Fibroblast of villous mesenchyme (primary cell): ENCODE data around the gene RAP1GAP2. TPM values are rescaled to one million over a fixed set of nuclear protein-coding genes. Genes with fewer than 3 reads are reported as not detected.
"Not testable (repeated sequence)": the region's sequence is repeated elsewhere in the genome, so short reads cannot be mapped to it uniquely, and the experiment has no call there.

Source experiments
- DNase-seq: peaks from one replicate; pipeline ENCODE4 v3.0.0-alpha.2; 2010; ENCODE audit warnings: low read depth
- H3K4me3 ChIP-seq: 2 replicates; pipeline ENCODE4 v1.5.1; 2011; ENCODE audit warnings: low read depth, mild to moderate bottlenecking, low read length
- CTCF ChIP-seq: IDR thresholded peaks from 2 replicates; pipeline ENCODE4 v1.5.1; 2012; ENCODE audit warnings: low read depth, mild to moderate bottlenecking, low read length; ENCODE audit not compliant: insufficient read depth
- total RNA-seq: library from RNA; depleted of rRNA; stranded (reverse); fragments of >200 nt; gene quantifications from 2 replicates; pipeline ENCODE4 v1.2.3, GENCODE V29; 2012

The RAP1GAP2 gene
- total RNA-seq, 1 donor, result 5.2 TPM

- no peak overlapping the region for H3K4me3 ChIP-seq
- no peak for DNase-seq
- TF ChIP-seq CTCF, result no peak
Observed at GRCh38 chr17:2779545-2779944, 16.7 kb upstream of the RAP1GAP2 start.

DNA sequence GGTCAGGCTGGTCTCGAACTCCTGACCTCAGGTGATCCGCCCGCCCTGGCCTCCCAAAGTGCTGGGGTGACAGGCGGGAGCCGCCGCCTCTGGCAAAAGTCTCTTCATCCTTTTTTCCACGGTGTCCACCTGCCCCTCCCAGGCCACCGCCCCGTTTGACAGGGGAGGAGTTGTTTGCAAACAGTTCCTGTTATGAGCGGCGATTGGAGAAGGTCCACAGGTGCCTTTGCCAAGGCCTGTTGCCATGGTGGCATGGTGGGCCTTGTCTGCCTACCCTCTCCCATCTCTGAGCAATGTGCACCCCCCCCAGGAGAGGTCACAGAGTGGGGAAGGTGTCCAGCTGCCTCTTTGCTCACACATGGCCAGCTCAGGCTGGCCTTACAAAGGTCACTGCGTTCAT is 16.0 kb upstream of the RAP1GAP2 start:
- no peak overlapping the region for H3K4me3 ChIP-seq
- TF ChIP-seq CTCF, result no peak
- no peak for DNase-seq

DNA sequence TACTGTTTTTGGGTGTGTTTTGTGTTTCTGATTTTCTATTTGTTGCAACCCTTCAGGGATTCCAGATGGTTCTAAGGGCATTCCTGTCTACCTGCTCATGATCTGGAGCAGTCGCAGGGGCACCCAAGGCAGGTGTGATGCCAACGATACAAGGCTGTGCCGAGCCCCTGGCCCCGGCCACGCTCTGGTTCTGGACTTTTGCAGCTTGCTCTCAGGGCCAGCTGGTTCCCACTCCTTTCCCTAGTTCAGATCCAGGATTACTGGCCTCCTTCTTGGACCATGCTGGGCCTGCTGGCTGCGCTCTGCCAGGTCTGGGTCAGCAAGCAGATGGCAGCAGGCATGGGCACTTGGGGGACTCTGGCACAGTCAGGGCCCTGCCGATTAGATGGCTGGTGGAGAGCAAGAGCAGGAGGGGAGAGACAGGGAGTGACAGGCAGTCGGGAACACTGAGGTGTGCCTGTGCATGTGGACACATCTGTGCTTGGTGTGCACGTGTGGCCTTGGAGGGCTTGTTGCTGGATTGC is 15.2 kb upstream of the RAP1GAP2 start:
- no peak for TF ChIP-seq CTCF
- no peak for DNase-seq
- no peak overlapping the region for H3K4me3 ChIP-seq

- not testable (repeated sequence) for DNase-seq, H3K4me3 ChIP-seq
Observed at GRCh38 chr17:2781598-2781997, 14.6 kb upstream of the RAP1GAP2 start.

DNA sequence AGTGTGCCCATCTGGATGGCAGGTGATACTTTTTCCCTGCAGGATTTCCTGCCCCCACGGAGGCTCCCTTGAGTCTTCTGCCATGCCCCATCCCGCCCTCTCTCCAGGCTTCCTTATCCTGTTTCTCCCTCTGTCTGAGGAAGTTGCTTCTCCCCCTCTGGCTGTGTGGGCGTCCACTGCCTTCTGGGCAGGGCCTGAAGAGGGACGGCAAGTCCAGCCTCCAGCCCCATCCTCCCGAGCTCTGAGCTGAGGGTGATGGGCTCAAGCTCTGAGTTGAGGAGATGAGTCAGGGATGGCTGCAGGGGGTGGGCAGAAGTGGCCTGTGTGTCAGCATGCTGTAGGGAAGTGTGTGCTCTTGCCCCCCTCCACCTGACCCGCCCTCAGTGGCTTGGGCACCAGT is 14.2 kb upstream of the RAP1GAP2 start:
- no peak overlapping the region for H3K4me3 ChIP-seq
- no peak for DNase-seq
- no peak for TF ChIP-seq CTCF

DNA sequence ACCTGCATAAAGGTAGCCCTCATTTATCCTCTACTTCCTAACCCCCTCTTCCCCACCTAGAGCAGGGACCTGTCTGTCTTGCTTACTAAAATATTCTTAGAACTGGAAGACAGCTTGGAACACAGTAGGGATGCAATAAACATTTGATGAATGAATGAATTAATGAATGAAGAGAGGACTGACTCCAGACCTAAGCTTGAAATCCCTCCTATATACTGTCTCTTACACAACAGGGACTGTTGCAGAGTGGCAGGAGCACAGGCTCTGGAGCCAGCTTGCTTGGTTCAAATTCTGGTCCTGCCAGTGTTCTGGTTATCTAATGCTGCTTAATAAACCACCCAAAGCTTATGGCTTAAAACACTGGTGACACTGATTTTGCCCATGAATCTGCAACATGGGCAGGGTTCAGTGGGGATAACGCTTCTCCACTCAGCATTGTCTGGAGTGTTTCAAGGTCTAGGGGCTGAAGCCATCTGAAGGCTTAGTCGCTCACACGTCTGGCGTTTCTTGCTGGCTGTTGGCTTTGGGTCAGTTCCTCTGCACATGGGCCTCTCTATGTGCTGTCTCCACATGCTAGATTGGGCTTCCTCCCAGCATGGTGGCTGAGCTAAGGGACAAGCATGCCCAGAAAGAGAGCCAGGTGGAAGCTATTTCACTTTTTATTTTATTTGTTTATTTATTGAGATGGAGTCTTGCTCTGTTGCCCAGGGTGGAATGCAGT is 12.8 kb upstream of the RAP1GAP2 start:
- no peak for TF ChIP-seq CTCF
- no peak for DNase-seq
- no peak overlapping the region for H3K4me3 ChIP-seq

- H3K4me3 ChIP-seq, result no peak overlapping the region
Observed at GRCh38 chr17:2784864-2785263, 11.4 kb upstream of the RAP1GAP2 start.

GRCh38 chr17:2785376-2785775 is 10.9 kb upstream of the RAP1GAP2 start:
- DNase-seq, H3K4me3 ChIP-seq: not testable (repeated sequence)

More at GRCh38 chr17:2784864-2785263, 11.4 kb upstream of the RAP1GAP2 start:
- TF ChIP-seq CTCF, result no peak
- DNase-seq, result no peak
